Measurements from ENCODE around the gene ALKBH6.
"Not testable (repeated sequence)": the region's sequence is repeated elsewhere in the genome, so short reads cannot be mapped to it uniquely, and the experiment has no call there.

Gene ALKBH6

DNA sequence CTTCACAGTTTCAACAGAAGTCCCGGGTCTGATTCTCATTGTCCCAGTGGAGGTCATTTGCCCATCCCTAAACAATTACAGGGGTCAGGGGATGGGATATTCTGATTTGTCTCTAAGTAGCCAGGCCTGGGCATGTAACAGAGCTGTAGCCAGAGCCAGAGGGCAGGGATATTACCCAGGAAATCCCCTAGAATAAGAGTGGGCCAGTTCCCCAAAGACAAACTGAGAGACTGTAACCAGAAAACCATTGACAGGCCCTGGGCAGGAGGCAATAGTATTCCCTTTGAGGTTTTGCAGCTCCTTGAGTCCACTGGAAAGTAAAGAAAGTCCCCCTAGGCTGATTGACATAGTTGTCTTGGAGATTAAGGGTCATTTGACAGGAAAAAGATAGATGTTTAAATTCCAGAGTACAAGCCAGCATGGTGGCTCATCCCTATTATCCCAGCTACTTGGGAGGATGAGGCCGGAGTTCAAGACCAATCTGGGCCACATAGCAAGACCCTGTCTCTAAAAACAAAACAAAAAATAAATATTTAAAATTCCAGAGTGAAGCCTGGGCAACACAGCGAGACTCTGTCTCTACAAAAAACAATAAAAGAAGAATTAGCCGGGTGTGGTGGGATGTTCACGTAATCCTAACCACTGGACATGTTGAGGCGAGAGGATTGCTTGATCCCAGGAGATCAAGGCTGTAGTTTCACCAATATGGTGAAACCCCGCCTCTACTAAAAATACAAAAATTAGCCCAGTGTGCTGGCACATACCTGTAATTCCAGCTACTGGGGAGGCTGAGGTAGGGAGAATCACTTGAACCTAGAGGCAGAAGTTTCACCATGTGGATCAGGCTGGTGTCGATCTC is 20.9 kb downstream of the ALKBH6 start:
- no peak for DNase-seq

- DNase-seq, result no peak
Observed at GRCh38 chr19:35991731-35992450, 22.1 kb downstream of the ALKBH6 start.

DNA sequence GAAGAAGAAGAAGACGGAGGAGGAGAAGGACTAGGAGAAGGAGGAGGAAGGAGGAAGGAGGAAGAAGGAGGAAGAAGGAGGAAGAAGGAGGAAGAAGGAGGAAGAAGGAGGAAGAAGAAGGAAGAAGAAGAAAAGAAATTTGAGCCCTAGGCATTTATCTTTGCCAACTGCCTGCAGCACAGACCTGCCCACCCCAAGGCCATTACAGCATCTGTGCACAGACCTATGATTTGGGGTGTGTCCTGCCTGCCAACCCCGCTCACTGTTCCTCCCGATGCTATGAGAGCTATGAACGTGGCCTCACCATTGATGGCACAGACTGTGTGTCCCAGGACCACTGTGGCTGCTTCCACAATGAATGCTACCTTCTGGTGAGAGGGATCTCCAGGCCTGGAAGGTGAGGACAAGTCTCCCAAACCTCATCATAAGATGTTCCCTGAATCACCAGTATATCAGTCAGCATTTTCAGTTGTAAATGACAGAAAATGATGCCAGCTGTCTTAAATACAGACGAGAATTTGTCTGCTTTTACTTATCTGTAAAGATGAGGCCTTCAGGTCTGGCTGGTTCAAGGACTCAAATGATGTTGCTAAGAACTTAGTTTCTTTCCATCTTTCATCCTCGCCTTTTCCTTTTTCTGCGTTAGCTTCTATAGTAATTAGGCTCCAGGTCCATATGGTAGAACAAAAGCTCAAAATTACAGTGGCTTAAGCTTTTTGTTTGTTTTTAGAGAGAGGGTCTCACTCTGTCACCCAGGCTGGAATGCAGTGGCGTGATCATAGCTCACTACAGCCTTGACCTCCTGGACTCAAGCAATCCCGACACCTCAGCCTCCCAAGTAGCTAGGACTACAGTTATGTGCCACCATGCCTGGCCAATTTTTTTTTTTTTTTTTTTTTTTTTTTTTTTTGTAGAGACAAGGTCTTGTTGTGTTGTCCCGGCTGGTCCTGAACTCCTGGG is 23.0 kb downstream of the ALKBH6 start:
- DNase-seq, result no peak

DNA sequence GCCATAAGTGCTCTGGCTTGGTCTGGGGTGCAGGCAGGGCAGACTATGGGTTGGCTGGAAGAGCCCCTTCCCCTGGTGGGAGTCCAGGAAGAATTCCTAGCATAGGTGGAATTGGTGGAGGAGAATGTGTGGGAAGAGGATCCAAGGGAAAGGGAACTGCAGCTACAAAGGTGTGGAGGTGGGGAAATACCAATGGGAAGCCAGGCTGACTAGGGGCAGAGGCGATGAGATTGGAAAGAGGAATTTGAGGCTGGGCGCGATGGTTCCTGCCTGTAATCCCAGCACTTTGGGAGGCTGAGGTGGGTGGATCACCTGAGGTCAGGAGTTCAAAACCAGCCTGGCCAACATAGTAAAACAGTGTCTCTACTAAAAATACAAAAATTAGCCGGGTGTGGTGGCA is 23.9 kb downstream of the ALKBH6 start:
- no peak for DNase-seq

- no peak for DNase-seq
Observed at GRCh38 chr19:35988824-35989223, 25.2 kb downstream of the ALKBH6 start.

DNA sequence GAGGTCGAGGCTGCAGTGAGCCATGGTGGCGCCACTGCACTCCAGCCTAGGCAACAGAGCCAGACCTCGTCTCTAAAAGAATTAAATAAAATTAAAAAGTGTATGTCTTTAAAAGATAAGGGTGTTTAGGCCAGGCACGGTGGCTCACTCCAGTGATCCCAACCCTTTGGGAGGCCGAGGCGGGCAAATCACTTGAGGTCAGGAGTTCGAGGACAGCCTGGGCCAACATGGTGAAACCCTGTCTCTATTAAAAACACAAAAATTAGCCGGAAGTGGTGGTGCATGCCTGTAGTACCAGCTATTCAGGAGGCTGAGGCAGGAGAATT is 26.5 kb downstream of the ALKBH6 start:
- DNase-seq, result no peak

- DNase-seq, result peak; percentile 82
Observed at GRCh38 chr19:35986664-35987570, 27.1 kb downstream of the ALKBH6 start.

- no peak for DNase-seq
Observed at GRCh38 chr19:35986111-35986510, 27.9 kb downstream of the ALKBH6 start.

- no peak for DNase-seq
Observed at GRCh38 chr19:35983177-35983576, 30.8 kb downstream of the ALKBH6 start.

GRCh38 chr19:35980997-35981396 is 33.0 kb downstream of the ALKBH6 start:
- not testable (repeated sequence) for DNase-seq

- DNase-seq, result no peak
Observed at GRCh38 chr19:35978832-35979365, 35.1 kb downstream of the ALKBH6 start.

DNA sequence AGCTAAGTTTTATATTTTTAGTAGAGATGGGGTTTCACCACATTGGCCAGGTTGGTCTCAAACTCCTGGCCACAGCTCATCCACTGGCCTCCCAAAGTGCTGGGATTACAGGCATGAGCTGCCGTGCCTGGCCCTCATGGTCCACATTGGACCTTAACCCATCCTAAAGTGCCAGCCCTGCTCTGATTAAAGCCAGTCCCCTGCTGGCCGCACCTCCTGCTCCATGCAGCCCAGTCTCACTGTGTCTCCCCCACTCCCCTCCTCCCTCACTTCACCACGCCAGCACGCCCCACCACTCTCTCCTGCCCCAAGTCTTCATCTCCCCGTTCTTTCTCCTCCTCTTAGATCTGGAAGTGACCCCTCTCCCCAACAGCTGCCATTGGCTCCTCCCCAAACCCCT is 35.7 kb downstream of the ALKBH6 start:
- DNase-seq, result no peak

GRCh38 chr19:35977446-35978222 is 36.4 kb downstream of the ALKBH6 start:
- DNase-seq, result peak; percentile 84

DNA sequence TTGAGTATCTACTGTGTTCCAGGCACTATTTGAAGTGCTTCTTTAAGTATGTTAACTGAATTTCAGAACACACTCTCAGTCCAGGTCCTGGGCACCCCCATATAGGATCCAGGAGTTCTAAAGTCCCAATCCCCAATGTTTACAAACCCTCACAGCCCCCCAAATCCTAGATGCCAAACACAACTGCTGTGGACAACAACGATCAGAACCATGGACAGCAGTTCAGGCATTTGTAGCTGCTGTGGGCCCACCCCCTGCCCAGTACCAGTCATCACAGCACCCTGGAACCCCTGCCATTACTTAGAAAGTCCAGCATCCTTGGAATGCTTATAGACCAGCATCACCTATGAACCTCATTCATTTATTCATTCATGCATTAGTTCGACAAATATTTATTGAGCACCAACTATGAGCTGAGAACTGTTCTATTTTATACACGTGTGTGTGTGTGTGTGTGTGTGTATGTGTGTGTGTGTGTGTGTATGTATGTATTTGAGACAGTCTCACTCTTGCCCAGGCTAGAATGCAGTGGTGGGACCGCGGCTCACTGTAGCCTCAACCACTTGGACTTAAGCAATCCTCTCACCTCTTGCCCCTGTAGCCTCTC is 38.3 kb downstream of the ALKBH6 start:
- no peak for DNase-seq

GRCh38 chr19:35973487-35973886 is 40.5 kb downstream of the ALKBH6 start:
- no peak for DNase-seq

- DNase-seq, result no peak
Observed at GRCh38 chr19:35966771-35967170, 47.2 kb downstream of the ALKBH6 start.

- no peak for DNase-seq
Observed at GRCh38 chr19:35963514-35963913, 50.5 kb downstream of the ALKBH6 start.

GRCh38 chr19:35960432-35960972 is 53.5 kb downstream of the ALKBH6 start:
- DNase-seq, result no peak

GRCh38 chr19:35959968-35960320 is 54.1 kb downstream of the ALKBH6 start:
- DNase-seq, result no peak

Measured in 8988T (cell line).